Activated naive CD4-positive, alpha-beta T cell treated with Interleukin-2 at 50 U/mL for 16 hours (primary cell): ENCODE data around the gene BMF.
"Not testable (repeated sequence)": the region's sequence is repeated elsewhere in the genome, so short reads cannot be mapped to it uniquely, and the experiment has no call there.

Experiments
- DNase-seq: peaks from one replicate; pipeline ENCODE4 v3.0.0-alpha.2; 2020

Gene BMF

GRCh38 chr15:40085266-40085665 is 23.4 kb downstream of the BMF start:
- no peak for DNase-seq

GRCh38 chr15:40084650-40085049 is 24.0 kb downstream of the BMF start:
- DNase-seq = no peak

GRCh38 chr15:40082195-40082883 is 26.3 kb downstream of the BMF start:
- DNase-seq = no peak

GRCh38 chr15:40081691-40082194 is 26.9 kb downstream of the BMF start:
- DNase-seq = no peak

- DNase-seq = no peak
Measured at GRCh38 chr15:40080847-40081246, 27.8 kb downstream of the BMF start.

GRCh38 chr15:40080104-40080503 is 28.6 kb downstream of the BMF start:
- DNase-seq = no peak

GRCh38 chr15:40079456-40079855 is 29.2 kb downstream of the BMF start:
- DNase-seq = no peak

GRCh38 chr15:40075298-40076044 is 33.2 kb downstream of the BMF start:
- DNase-seq = no peak

- not testable (repeated sequence) for DNase-seq
Measured at GRCh38 chr15:40074656-40075055, 34.0 kb downstream of the BMF start.

GRCh38 chr15:40073716-40074490 is 34.8 kb downstream of the BMF start:
- not testable (repeated sequence) for DNase-seq

GRCh38 chr15:40072216-40072990 is 36.3 kb downstream of the BMF start:
- no peak for DNase-seq

GRCh38 chr15:40070608-40071218 is 38.0 kb downstream of the BMF start:
- DNase-seq = no peak

GRCh38 chr15:40070166-40070557 is 38.5 kb downstream of the BMF start:
- no peak for DNase-seq

- DNase-seq = no peak
Measured at GRCh38 chr15:40069178-40070165, 39.2 kb downstream of the BMF start.

- no peak for DNase-seq
Measured at GRCh38 chr15:40067921-40068624, 40.6 kb downstream of the BMF start.

GRCh38 chr15:40066589-40066988 is 42.1 kb downstream of the BMF start:
- DNase-seq = no peak

- no peak for DNase-seq
Measured at GRCh38 chr15:40065166-40065565, 43.5 kb downstream of the BMF start.

- no peak for DNase-seq
Measured at GRCh38 chr15:40064231-40064894, 44.3 kb downstream of the BMF start.

GRCh38 chr15:40063563-40064011 is 45.1 kb downstream of the BMF start:
- no peak for DNase-seq
